ENCODE results near the gene GNL3L.
"Not testable (repeated sequence)": the region's sequence is repeated elsewhere in the genome, so short reads cannot be mapped to it uniquely, and the experiment has no call there.

Gene GNL3L

GRCh38 chrX:54496936-54497335 is 33.1 kb upstream of the GNL3L start:
- H3K9me3 ChIP-seq (ENCODE audit: control insufficient read depth in 1 of 2, low read length in 2 of 2) = no peaks in the 10 kb centered on the region
- no peaks in the 10 kb centered on the region for H3K36me3 ChIP-seq (ENCODE audit: control insufficient read depth in 1 of 2, insufficient read depth in 2 of 2, low read length in 2 of 2)
- peaks cover 0 to 12% of the 10 kb centered on the region in 2 donors for H3K4me1 ChIP-seq (ENCODE audit: control insufficient read depth in 1 of 2, insufficient read depth in 2 of 2, low read length in 2 of 2)
- H3K4me3 ChIP-seq (ENCODE audit: low read depth in 1 of 2, low read length in 2 of 2) = peak overlapping the region; percentile 59 to 64
- no peak overlapping the region for H3K27ac ChIP-seq (ENCODE audit: low read length)
- no peaks in the 10 kb centered on the region for H3K27me3 ChIP-seq (ENCODE audit: low read depth, low read length)

GRCh38 chrX:54509400-54509799 is 20.6 kb upstream of the GNL3L start:
- Histone ChIP-seq H3K36me3 (ENCODE audit: control insufficient read depth in 1 of 2, insufficient read depth in 2 of 2, low read length in 2 of 2) (no peaks in the 10 kb centered on the region), H3K27me3 (ENCODE audit: low read depth, low read length) (no peaks in the 10 kb centered on the region), H3K4me3 (ENCODE audit: low read depth in 1 of 2, low read length in 2 of 2) (no peak overlapping the region), H3K4me1 (ENCODE audit: control insufficient read depth in 1 of 2, insufficient read depth in 2 of 2, low read length in 2 of 2) (no peaks in the 10 kb centered on the region), H3K27ac (ENCODE audit: low read length) (no peak overlapping the region), H3K9me3 (ENCODE audit: control insufficient read depth in 1 of 2, low read length in 2 of 2) (no peaks in the 10 kb centered on the region)

GRCh38 chrX:54529151-54529550 is 868 bp upstream of the GNL3L start:
- Histone ChIP-seq H3K27ac (ENCODE audit: low read length) (no peak overlapping the region), H3K9me3 (ENCODE audit: control insufficient read depth in 1 of 2, low read length in 2 of 2) (no peaks in the 10 kb centered on the region), H3K27me3 (ENCODE audit: low read depth, low read length) (no peaks in the 10 kb centered on the region), H3K4me3 (ENCODE audit: low read depth in 1 of 2, low read length in 2 of 2) (peak overlapping the region; percentile 68 to 78), H3K4me1 (ENCODE audit: control insufficient read depth in 1 of 2, insufficient read depth in 2 of 2, low read length in 2 of 2) (peaks cover 0 to 21% of the 10 kb centered on the region in 2 donors), H3K36me3 (ENCODE audit: control insufficient read depth in 1 of 2, insufficient read depth in 2 of 2, low read length in 2 of 2) (no peaks in the 10 kb centered on the region)

GRCh38 chrX:54530357-54530900 is 410 bp downstream of the GNL3L start:
- H3K4me1 ChIP-seq (ENCODE audit: control insufficient read depth in 1 of 2, insufficient read depth in 2 of 2, low read length in 2 of 2) = peaks cover 0 to 28% of the 10 kb centered on the region in 2 donors
- no peaks in the 10 kb centered on the region for H3K36me3 ChIP-seq (ENCODE audit: control insufficient read depth in 1 of 2, insufficient read depth in 2 of 2, low read length in 2 of 2)
- peak overlapping the region; percentile 78 to 91 for H3K4me3 ChIP-seq (ENCODE audit: low read depth in 1 of 2, low read length in 2 of 2)
- H3K27me3 ChIP-seq (ENCODE audit: low read depth, low read length) = no peaks in the 10 kb centered on the region
- no peaks in the 10 kb centered on the region for H3K9me3 ChIP-seq (ENCODE audit: control insufficient read depth in 1 of 2, low read length in 2 of 2)
- peak overlapping the region; percentile 69 for H3K27ac ChIP-seq (ENCODE audit: low read length)

GRCh38 chrX:54534271-54534670 is 4.3 kb downstream of the GNL3L start:
- Histone ChIP-seq H3K27ac (ENCODE audit: low read length) (no peak overlapping the region), H3K4me3 (ENCODE audit: low read depth in 1 of 2, low read length in 2 of 2) (no peak overlapping the region), H3K9me3 (ENCODE audit: control insufficient read depth in 1 of 2, low read length in 2 of 2) (no peaks in the 10 kb centered on the region), H3K4me1 (ENCODE audit: control insufficient read depth in 1 of 2, insufficient read depth in 2 of 2, low read length in 2 of 2) (peaks cover 0 to 28% of the 10 kb centered on the region in 2 donors), H3K36me3 (ENCODE audit: control insufficient read depth in 1 of 2, insufficient read depth in 2 of 2, low read length in 2 of 2) (peaks cover 5 to 10% of the 10 kb centered on the region in 2 donors), H3K27me3 (ENCODE audit: low read depth, low read length) (no peaks in the 10 kb centered on the region)

GRCh38 chrX:54540289-54540688 is 10.3 kb downstream of the GNL3L start:
- Histone ChIP-seq H3K27ac (ENCODE audit: low read length) (no peak overlapping the region), H3K27me3 (ENCODE audit: low read depth, low read length) (no peaks in the 10 kb centered on the region), H3K36me3 (ENCODE audit: control insufficient read depth in 1 of 2, insufficient read depth in 2 of 2, low read length in 2 of 2) (peaks cover 34 to 39% of the 10 kb centered on the region in 2 donors), H3K9me3 (ENCODE audit: control insufficient read depth in 1 of 2, low read length in 2 of 2) (no peaks in the 10 kb centered on the region), H3K4me3 (ENCODE audit: low read depth in 1 of 2, low read length in 2 of 2) (no peak overlapping the region), H3K4me1 (ENCODE audit: control insufficient read depth in 1 of 2, insufficient read depth in 2 of 2, low read length in 2 of 2) (no peaks in the 10 kb centered on the region)

- H3K36me3 ChIP-seq (ENCODE audit: control insufficient read depth in 1 of 2, insufficient read depth in 2 of 2, low read length in 2 of 2) = peaks cover 39 to 44% of the 10 kb centered on the region in 2 donors
- H3K9me3 ChIP-seq (ENCODE audit: control insufficient read depth in 1 of 2, low read length in 2 of 2); H3K4me1 ChIP-seq (ENCODE audit: control insufficient read depth in 1 of 2, insufficient read depth in 2 of 2, low read length in 2 of 2); H3K4me3 ChIP-seq (ENCODE audit: low read depth in 1 of 2, low read length in 2 of 2); H3K27me3 ChIP-seq (ENCODE audit: low read depth, low read length); H3K27ac ChIP-seq (ENCODE audit: low read length): not testable (repeated sequence)
Observed at GRCh38 chrX:54542239-54542638, 12.2 kb downstream of the GNL3L start.

- Histone ChIP-seq H3K4me3 (ENCODE audit: low read depth in 1 of 2, low read length in 2 of 2) (no peak overlapping the region), H3K36me3 (ENCODE audit: control insufficient read depth in 1 of 2, insufficient read depth in 2 of 2, low read length in 2 of 2) (peaks cover 27 to 74% of the 10 kb centered on the region in 2 donors), H3K27me3 (ENCODE audit: low read depth, low read length) (no peaks in the 10 kb centered on the region), H3K9me3 (ENCODE audit: control insufficient read depth in 1 of 2, low read length in 2 of 2) (no peaks in the 10 kb centered on the region), H3K4me1 (ENCODE audit: control insufficient read depth in 1 of 2, insufficient read depth in 2 of 2, low read length in 2 of 2) (no peaks in the 10 kb centered on the region), H3K27ac (ENCODE audit: low read length) (no peak overlapping the region)
Observed at GRCh38 chrX:54550821-54551220, 20.8 kb downstream of the GNL3L start.

GRCh38 chrX:54551801-54552200 is 21.8 kb downstream of the GNL3L start:
- no peaks in the 10 kb centered on the region for H3K9me3 ChIP-seq (ENCODE audit: control insufficient read depth in 1 of 2, low read length in 2 of 2)
- no peak overlapping the region for H3K27ac ChIP-seq (ENCODE audit: low read length)
- no peaks in the 10 kb centered on the region for H3K4me1 ChIP-seq (ENCODE audit: control insufficient read depth in 1 of 2, insufficient read depth in 2 of 2, low read length in 2 of 2)
- no peak overlapping the region for H3K4me3 ChIP-seq (ENCODE audit: low read depth in 1 of 2, low read length in 2 of 2)
- H3K27me3 ChIP-seq (ENCODE audit: low read depth, low read length) = no peaks in the 10 kb centered on the region
- H3K36me3 ChIP-seq (ENCODE audit: control insufficient read depth in 1 of 2, insufficient read depth in 2 of 2, low read length in 2 of 2) = peaks cover 27 to 77% of the 10 kb centered on the region in 2 donors

- H3K27ac ChIP-seq (ENCODE audit: low read length); H3K27me3 ChIP-seq (ENCODE audit: low read depth, low read length); H3K4me3 ChIP-seq (ENCODE audit: low read depth in 1 of 2, low read length in 2 of 2); H3K4me1 ChIP-seq (ENCODE audit: control insufficient read depth in 1 of 2, insufficient read depth in 2 of 2, low read length in 2 of 2); H3K9me3 ChIP-seq (ENCODE audit: control insufficient read depth in 1 of 2, low read length in 2 of 2): not testable (repeated sequence)
- peaks cover 26 to 72% of the 10 kb centered on the region in 2 donors for H3K36me3 ChIP-seq (ENCODE audit: control insufficient read depth in 1 of 2, insufficient read depth in 2 of 2, low read length in 2 of 2)
Observed at GRCh38 chrX:54555006-54555405, 25.0 kb downstream of the GNL3L start.

- Histone ChIP-seq H3K9me3 (ENCODE audit: control insufficient read depth in 1 of 2, low read length in 2 of 2) (no peaks in the 10 kb centered on the region), H3K36me3 (ENCODE audit: control insufficient read depth in 1 of 2, insufficient read depth in 2 of 2, low read length in 2 of 2) (peaks cover 20 to 47% of the 10 kb centered on the region in 2 donors), H3K4me3 (ENCODE audit: low read depth in 1 of 2, low read length in 2 of 2) (no peak overlapping the region), H3K27me3 (ENCODE audit: low read depth, low read length) (no peaks in the 10 kb centered on the region), H3K4me1 (ENCODE audit: control insufficient read depth in 1 of 2, insufficient read depth in 2 of 2, low read length in 2 of 2) (no peaks in the 10 kb centered on the region), H3K27ac (ENCODE audit: low read length) (no peak overlapping the region)
Observed at GRCh38 chrX:54560411-54560810, 30.4 kb downstream of the GNL3L start.

- H3K4me1 ChIP-seq (ENCODE audit: control insufficient read depth in 1 of 2, insufficient read depth in 2 of 2, low read length in 2 of 2) = no peaks in the 10 kb centered on the region
- no peaks in the 10 kb centered on the region for H3K27me3 ChIP-seq (ENCODE audit: low read depth, low read length)
- no peaks in the 10 kb centered on the region for H3K9me3 ChIP-seq (ENCODE audit: control insufficient read depth in 1 of 2, low read length in 2 of 2)
- H3K36me3 ChIP-seq (ENCODE audit: control insufficient read depth in 1 of 2, insufficient read depth in 2 of 2, low read length in 2 of 2) = peaks cover 20 to 37% of the 10 kb centered on the region in 2 donors
- no peak overlapping the region for H3K27ac ChIP-seq (ENCODE audit: low read length)
- no peak overlapping the region for H3K4me3 ChIP-seq (ENCODE audit: low read depth in 1 of 2, low read length in 2 of 2)
Observed at GRCh38 chrX:54561622-54562021, 31.6 kb downstream of the GNL3L start.
